AG04450 (cell line): Measurements from ENCODE around the gene SIX5. TPM values are rescaled to one million over a fixed set of nuclear protein-coding genes. Genes with fewer than 3 reads are reported as not detected.
A peak's percentile ranks its signal among the peaks of the same experiment; 100 is the strongest.

ENCODE experiments used
- CTCF ChIA-PET: fragments of 300-600, 350-600 bp; formaldehyde crosslinking; extraction: SDS; loops from one replicate; lab custom pipeline; 2022; ENCODE audit warnings: antibody characterized with exemption, inconsistent platforms; lab: Charles Lee
- POLR2A ChIA-PET: fragments of 350-600 bp; formaldehyde crosslinking; extraction: SDS; loops from one replicate; lab custom pipeline; 2021; ENCODE audit warnings: antibody characterized with exemption, inconsistent platforms; lab: Yijun Ruan, JAX
- DNase-seq: peaks from one replicate; pipeline ENCODE4 v3.0.0-alpha.2; 2011; ENCODE audit warnings: low read depth, low spot score
- H3K27ac ChIP-seq: one replicate; pipeline ENCODE4 v1.5.1; 2012; ENCODE audit warnings: low read depth, low read length, control low read depth
- H3K27me3 ChIP-seq: one replicate; pipeline ENCODE4 v1.6.0; 2012; ENCODE audit warnings: low read length; ENCODE audit not compliant: control insufficient read depth, insufficient read depth
- H3K4me3 ChIP-seq: 2 replicates; pipeline ENCODE4 v1.5.1; 2011; ENCODE audit warnings: mild to moderate bottlenecking, low read depth, low read length, control low read depth
- H3K9me3 ChIP-seq: 2 replicates; pipeline ENCODE4 v1.5.1; 2012; ENCODE audit warnings: low read length; ENCODE audit not compliant: control insufficient read depth, insufficient read depth
- polyA minus RNA-seq: library from RNA; depleted of rRNA, polyadenylated mRNA; stranded (reverse); fragments of >200 nt; gene quantifications from 2 replicates; pipeline ENCODE4 v1.2.3, GENCODE V29; 2011; rRNA and poly(A)+ RNA removed
- polyA plus RNA-seq: library from polyadenylated mRNA; depleted of rRNA; stranded (reverse); fragments of >200 nt; gene quantifications from 2 replicates; pipeline ENCODE4 v1.2.3, GENCODE V29; 2011; rRNA removed
- TF ChIP-seq, protein P1 (sequence below): IDR thresholded peaks from 2 replicates; pipeline ENCODE4 v1.5.1; 2011; ENCODE audit warnings: low read depth, low read length, control low read depth, inconsistent platforms

SIX5 gene
- polyA plus RNA-seq (4.4 and 6.7 TPM in 2 replicates), polyA minus RNA-seq (5.3 and 7.5 TPM in 2 replicates)

DNA sequence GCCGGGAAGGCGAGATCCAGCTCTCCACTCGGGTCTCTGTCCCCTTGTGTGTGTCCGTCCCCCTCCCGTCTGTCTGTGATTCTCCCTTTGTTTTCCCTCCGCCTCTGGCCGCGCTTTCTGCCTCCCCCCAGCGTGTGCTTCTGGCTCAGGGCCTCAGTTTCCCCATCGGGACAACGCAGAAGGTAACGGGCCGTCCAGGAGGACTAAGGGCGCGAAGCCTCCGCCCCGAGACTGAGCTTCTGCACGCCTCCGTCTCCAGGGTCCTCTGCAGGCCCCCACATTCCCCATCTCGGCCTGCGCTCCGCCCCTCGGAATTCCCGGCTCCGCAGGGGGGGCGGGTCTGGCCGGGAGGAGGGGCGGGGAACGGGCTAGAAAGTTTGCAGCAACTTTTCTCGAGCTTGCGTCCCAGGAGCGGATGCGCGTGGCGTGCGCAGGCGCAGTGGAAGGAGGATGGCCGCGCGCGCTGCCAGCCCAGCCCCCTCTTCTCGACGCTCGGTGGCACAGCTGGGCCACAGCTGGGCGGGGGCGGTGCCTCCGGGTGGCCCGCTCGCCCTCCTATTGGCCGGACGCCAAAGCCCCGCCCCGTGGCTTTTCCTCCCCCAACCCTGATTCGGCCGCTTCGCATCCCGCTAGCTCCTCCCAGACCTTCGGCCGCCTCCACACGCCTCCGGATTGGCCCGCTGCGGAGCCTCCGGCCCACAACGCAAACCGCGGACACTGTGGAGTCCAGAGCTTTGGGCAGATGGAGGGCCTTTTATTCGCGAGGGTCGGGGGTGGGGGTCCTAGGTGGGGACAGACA lies at the start of gene SIX5:
Gene SIX5 (minus strand): TSS at position 269 of the 799 bp plus-strand sequence. CDS start 408 bp downstream, outside the sequence.
- CTCF ChIA-PET, result interaction anchor here (0.5 to 2.3 kb wide), 12 partner anchors 12 to 626 kb away, joined by 3 to 45 read pairs (median 3); partner anchors contain the start of genes DMPK and DMWD

DNA sequence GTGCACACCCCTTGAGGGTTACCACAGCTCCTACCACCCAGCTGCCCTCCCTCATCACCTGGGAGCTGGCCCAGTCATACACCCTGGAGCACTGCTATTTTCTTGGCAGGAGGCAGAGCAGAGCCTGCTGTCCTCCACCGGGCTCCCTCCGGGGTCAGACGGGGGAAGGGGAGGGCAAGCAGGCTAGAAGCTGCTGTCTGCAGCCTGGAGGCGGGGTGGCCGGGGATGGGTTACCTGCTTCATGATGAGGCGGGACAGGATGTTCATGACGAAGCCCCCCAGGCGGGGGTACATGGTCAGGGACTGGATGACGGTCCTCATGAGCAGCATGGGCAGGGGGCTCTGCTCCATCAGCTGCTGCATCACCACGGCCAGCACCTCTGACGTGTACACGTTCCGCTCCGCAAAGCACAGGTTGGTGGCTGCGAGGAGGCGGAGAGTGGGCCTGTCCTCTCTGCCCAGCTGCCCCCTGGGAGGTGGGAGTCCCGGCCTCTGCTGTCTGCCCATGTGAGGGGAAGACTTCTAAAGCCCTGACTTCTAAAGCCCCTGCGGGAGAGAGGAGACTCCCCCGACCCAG lies 48.8 kb upstream of the SIX5 start:
- Histone ChIP-seq H3K27ac (no peak overlapping the region), H3K27me3 (no peaks in the 10 kb centered on the region), H3K4me3 (no peak overlapping the region), H3K9me3 (no peaks in the 10 kb centered on the region; the same call in 1 of the 2 replicates)
- CTCF ChIA-PET, result interaction anchor here (0.6 to 2.5 kb wide), 12 partner anchors 9 to 210 kb away, joined by 3 to 42 read pairs (median 5); no protein-coding TSS in a partner anchor
- POLR2A ChIA-PET, result no interaction called here
- DNase-seq, result no peak
- TF ChIP-seq, protein P1, sequence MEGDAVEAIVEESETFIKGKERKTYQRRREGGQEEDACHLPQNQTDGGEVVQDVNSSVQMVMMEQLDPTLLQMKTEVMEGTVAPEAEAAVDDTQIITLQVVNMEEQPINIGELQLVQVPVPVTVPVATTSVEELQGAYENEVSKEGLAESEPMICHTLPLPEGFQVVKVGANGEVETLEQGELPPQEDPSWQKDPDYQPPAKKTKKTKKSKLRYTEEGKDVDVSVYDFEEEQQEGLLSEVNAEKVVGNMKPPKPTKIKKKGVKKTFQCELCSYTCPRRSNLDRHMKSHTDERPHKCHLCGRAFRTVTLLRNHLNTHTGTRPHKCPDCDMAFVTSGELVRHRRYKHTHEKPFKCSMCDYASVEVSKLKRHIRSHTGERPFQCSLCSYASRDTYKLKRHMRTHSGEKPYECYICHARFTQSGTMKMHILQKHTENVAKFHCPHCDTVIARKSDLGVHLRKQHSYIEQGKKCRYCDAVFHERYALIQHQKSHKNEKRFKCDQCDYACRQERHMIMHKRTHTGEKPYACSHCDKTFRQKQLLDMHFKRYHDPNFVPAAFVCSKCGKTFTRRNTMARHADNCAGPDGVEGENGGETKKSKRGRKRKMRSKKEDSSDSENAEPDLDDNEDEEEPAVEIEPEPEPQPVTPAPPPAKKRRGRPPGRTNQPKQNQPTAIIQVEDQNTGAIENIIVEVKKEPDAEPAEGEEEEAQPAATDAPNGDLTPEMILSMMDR, result no peak

More for the DNA sequence above, at the start of gene SIX5:
- Histone ChIP-seq H3K4me3 (peak within 1 kb of the TSS; percentile 67), H3K27ac (peak within 1 kb of the TSS; percentile 93), H3K27me3 (no peaks in the 10 kb centered on the region), H3K9me3 (no peaks in the 10 kb centered on the region; the same call in 1 of the 2 replicates)
- POLR2A ChIA-PET, result interaction anchor here (0.5 to 4.7 kb wide), 30 partner anchors 11 to 155 kb away, joined by 3 to 50 read pairs (median 4); partner anchors contain the start of genes DMPK, DMWD, FBXO46 and MYPOP
- TF ChIP-seq, protein P1, result no peak
- DNase-seq, result peak; percentile 96

DNA sequence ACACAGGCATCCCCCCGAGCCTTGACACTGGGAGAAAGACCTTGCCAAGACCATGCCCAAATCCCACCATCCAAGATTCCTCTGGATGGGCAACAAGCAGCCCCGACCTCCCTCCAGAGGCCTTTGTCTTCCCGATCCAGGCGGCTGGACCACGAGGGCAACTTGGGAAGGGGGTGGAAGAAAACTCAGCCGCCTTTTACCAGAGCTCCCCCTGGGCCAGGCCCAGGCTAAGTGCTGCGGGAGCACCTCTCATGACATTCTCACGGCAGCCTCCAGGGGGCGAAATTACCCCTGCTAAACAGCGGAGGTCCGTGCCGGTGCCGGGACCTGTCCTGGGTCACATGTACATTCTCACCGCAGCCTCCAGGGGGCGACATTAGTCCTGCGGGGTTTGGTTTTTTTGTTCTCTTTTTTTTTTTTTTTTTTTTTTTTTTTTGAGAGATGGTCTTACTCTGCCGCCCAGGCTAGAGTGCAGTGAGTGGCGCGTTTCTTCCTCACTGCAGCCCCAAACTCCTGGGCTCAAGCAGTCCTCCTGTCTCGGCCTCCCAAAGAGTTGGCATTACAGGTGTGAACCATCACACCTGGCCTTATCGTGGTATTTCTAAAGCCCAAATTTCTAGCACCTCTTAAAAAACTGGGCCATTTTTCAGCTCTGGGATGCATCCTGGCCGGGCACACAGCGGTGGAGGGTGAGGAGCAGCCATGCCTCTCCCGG lies 48.1 kb upstream of the SIX5 start:
- Histone ChIP-seq H3K27me3 (no peaks in the 10 kb centered on the region), H3K4me3 (no peak overlapping the region), H3K9me3 (no peaks in the 10 kb centered on the region; the same call in 1 of the 2 replicates), H3K27ac (no peak overlapping the region)
- peak; percentile 85 for DNase-seq
- TF ChIP-seq, protein P1, result peak; percentile 94
- CTCF ChIA-PET, result interaction anchor here (0.5 to 2.5 kb wide), 53 partner anchors 9 to 210 kb away, joined by 3 to 42 read pairs (median 4); partner anchors contain the start of genes DMPK, DMWD, FOXA3 and SIX5
- POLR2A ChIA-PET, result interaction anchor here (0.6 to 1.0 kb wide), 3 partner anchors 8 to 215 kb away, joined by 3 to 9 read pairs (median 4); partner anchors contain the start of gene SIX5

DNA sequence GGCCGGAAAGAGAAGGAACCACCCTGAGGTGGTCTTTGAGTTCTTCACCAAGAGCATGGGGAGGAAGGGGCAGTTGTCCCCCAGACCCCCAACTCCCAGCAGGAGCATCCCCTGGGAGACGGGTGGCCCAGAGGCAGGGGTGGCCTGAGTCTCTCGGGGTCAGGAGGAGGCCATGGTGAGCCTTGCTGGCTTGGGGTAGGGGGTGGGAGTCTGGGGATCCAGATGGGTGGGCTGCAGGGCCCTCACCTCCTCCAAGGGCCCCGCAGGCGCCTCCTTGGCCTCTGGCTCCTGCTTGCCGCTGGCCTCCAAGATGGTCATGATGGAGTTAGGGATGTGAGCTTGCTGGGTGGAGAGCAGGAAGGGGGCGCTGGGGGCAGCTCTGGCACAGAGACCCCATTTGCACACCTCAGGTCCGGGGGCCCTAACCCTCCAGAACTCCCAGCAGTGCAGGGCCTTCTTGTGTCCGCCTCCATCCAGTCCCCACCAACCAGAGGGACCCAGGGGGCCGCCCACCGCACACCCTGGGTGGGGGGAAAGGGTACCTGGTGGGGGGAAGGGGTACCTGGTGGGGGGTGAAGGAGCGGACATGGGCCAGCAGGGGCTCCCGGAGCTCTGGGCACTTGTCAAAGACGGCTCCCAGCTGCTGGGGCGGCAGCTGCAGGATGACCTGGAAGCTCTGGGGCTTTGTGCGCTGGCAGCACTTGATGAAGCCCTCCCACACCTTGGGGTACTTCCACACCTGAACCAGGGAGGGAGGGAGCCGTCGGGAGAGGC lies 47.4 kb upstream of the SIX5 start:
- H3K9me3 ChIP-seq, result no peaks in the 10 kb centered on the region; the same call in 1 of the 2 replicates
- no peak overlapping the region for H3K4me3 ChIP-seq
- ChIA-PET CTCF (interaction anchor here (0.5 to 2.5 kb wide), 48 partner anchors 9 to 210 kb away, joined by 3 to 42 read pairs (median 4); partner anchors contain the start of genes DMPK, DMWD, FOXA3 and SIX5), POLR2A (interaction anchor here (0.7 to 1.0 kb wide), 3 partner anchors 46 to 216 kb away, joined by 3 to 9 read pairs (median 4); partner anchors contain the start of gene SIX5)
- no peak for DNase-seq
- H3K27me3 ChIP-seq, result no peaks in the 10 kb centered on the region
- TF ChIP-seq, protein P1, result no peak
- no peak overlapping the region for H3K27ac ChIP-seq
